WERI-Rb-1 (cell line): ENCODE results near the gene BCKDHA.
"Not testable (repeated sequence)": the region's sequence is repeated elsewhere in the genome, so short reads cannot be mapped to it uniquely, and the experiment has no call there.

Experiments
- DNase-seq: peaks from one replicate; pipeline ENCODE4 v3.0.0-alpha.2; 2020
- H3K27ac ChIP-seq: fragments of 250-450 bp; sonication (Bioruptor Pico); 2 replicates; pipeline ENCODE4 v1.5.1; 2020; ENCODE audit warnings: mild to moderate bottlenecking, moderate library complexity
- H3K27me3 ChIP-seq: fragments of 250-450 bp; sonication (Bioruptor Pico); 2 replicates; pipeline ENCODE4 v1.5.1; 2021; ENCODE audit warnings: mild to moderate bottlenecking, low read depth, moderate library complexity; ENCODE audit not compliant: insufficient read depth, severe bottlenecking
- H3K36me3 ChIP-seq: fragments of 250-450 bp; sonication (Bioruptor Pico); 2 replicates; pipeline ENCODE4 v1.5.1; 2020; ENCODE audit warnings: mild to moderate bottlenecking, moderate library complexity
- H3K4me3 ChIP-seq: 2 replicates; pipeline ENCODE4 v1.5.1; 2011; ENCODE audit warnings: low read depth, mild to moderate bottlenecking, control low read depth, low read length
- H3K9me3 ChIP-seq: fragments of 250-450 bp; sonication (Bioruptor Pico); 2 replicates; pipeline ENCODE4 v1.5.1; 2021; ENCODE audit warnings: mild to moderate bottlenecking, moderate library complexity; ENCODE audit not compliant: severe bottlenecking
- CTCF ChIP-seq: IDR thresholded peaks from 2 replicates; pipeline ENCODE4 v1.5.1; 2011; ENCODE audit warnings: low read depth, mild to moderate bottlenecking, control low read depth, inconsistent platforms, low read length

Gene BCKDHA

DNA sequence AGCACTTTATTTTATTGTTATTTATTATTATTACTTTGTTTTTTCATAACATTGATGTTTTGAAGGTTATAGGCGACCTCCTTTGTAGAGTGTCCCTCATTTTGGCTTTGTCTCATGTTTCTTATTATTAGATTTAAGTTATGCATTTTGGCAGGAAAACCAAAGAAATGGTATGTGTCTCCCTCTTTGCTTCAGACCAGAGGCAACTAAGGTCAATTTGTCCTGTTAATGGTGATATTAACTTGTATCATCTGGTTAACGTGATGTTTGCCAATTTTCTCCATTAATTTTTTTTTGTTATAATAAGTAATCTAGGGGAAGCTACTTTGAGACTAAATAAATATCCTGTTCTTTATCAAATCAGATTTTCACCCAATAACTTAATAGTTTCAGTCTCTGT lies 25.1 kb upstream of the BCKDHA start:
- DNase-seq = no peak
- H3K27ac ChIP-seq = peak overlapping the region; percentile 27; the same call in 1 of the 2 replicates
- no peak overlapping the region for H3K4me3 ChIP-seq
- H3K27me3 ChIP-seq = no peaks in the 10 kb centered on the region
- no peak for TF ChIP-seq CTCF
- H3K9me3 ChIP-seq = no peaks in the 10 kb centered on the region
- H3K36me3 ChIP-seq = 0 out of 2 replicates have a peak, but pooled peaks cover 2% of the 10 kb centered on the region

GRCh38 chr19:41373993-41374392 lies 23.6 kb upstream of the BCKDHA start:
- Histone ChIP-seq H3K36me3 (peaks cover 2% of the 10 kb centered on the region; the same call in 1 of the 2 replicates), H3K4me3 (no peak overlapping the region), H3K27me3 (no peaks in the 10 kb centered on the region), H3K27ac (peak overlapping the region; percentile 85), H3K9me3 (no peaks in the 10 kb centered on the region)
- TF ChIP-seq CTCF = no peak
- DNase-seq = peak; percentile 91

DNA sequence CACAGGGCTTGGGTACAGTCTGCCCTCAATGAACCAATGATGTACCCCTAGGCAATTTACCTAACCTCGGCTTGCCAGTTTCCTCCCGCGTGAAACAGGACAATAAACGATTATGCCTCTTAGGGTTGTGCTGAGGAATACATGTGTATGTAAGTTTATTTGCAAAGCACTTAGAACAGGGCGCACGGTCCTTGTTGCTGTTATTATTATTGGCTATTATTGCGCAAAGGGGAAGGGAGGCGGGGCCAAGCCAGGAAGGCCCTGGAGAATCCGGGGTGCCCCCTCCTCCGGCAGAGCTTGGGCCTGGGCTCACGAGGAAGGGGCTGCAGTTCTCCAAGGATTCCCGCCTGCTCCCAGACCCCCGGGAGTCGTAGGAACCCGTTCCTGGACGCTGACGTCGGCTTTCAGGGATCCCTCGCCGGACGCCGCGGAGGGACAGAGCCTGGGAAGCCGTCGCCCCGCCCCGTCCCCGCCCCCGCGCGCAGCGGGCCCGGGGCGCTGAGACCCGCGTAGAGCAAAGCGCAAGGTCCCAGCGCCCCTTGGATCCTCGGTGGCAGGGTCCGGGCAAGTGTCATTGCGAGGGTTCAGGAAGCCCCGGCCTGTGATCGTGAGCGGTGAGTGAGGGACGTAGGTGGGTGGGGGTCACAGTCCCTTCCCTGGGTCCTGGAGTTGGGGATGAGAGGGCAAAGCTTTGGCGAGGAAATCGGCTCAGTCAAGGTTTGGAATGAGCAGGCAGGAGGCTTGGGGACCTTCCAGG lies 21.2 kb upstream of the BCKDHA start, which contains the start of gene TMEM91:
Gene TMEM91, plus strand, starts transcription at position 293 of the 757 bp plus-strand sequence. CDS start 1,777 bp downstream, outside the sequence.
- no peaks in the 10 kb centered on the region for H3K27me3 ChIP-seq
- DNase-seq = peak; percentile 38
- peak within 1 kb of the TSS; percentile 66 for H3K4me3 ChIP-seq
- H3K36me3 ChIP-seq = peaks cover 2% of the 10 kb centered on the region; the same call in 1 of the 2 replicates
- peak within 1 kb of the TSS; percentile 66; the same call in 1 of the 2 replicates for H3K27ac ChIP-seq
- no peaks in the 10 kb centered on the region for H3K9me3 ChIP-seq
- no peak for TF ChIP-seq CTCF

- no peak for DNase-seq
- no peaks in the 10 kb centered on the region for H3K27me3 ChIP-seq
- TF ChIP-seq CTCF = no peak
- H3K9me3 ChIP-seq = no peaks in the 10 kb centered on the region
- peak overlapping the region; percentile 66 for H3K4me3 ChIP-seq
- peaks cover 2% of the 10 kb centered on the region; the same call in 1 of the 2 replicates for H3K36me3 ChIP-seq
- no peak overlapping the region for H3K27ac ChIP-seq
Measured at GRCh38 chr19:41376998-41377365, 20.6 kb upstream of the BCKDHA start.

DNA sequence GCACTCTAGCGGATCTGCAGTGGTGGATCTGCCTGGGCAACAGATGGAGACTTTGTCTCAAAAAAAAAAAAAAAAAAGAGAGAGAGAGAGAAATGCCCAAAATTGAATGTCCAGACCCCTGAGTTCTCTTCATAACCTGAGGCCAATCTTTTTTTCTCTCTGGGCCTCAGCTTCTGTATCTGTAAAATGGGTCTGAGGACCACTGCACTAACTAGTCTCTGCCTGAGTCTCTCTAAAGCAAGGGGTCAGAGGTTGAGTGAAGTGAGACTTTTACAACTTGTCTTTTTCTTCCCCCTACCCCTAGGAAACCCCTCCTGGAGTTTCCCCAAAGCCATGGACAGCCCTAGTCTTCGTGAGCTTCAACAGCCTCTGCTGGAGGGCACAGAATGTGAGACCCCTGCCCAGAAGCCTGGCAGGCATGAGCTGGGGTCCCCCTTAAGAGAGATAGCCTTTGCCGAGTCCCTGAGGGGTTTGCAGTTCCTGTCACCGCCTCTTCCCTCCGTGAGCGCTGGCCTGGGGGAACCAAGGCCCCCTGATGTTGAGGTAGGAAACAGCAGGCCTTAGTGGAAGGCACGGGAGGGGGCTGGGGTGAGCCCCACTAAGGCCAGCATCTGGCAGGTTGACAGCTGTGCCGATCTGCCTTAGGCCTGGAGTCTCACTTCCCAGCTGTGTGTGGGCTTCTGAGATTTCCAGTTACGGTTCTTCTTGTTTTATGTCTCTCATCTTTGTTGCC lies 19.5 kb upstream of the BCKDHA start:
- DNase-seq = no peak

GRCh38 chr19:41381536-41381935 lies 16.1 kb upstream of the BCKDHA start:
- not testable (repeated sequence) for H3K9me3 ChIP-seq, H3K4me3 ChIP-seq, H3K27ac ChIP-seq, H3K27me3 ChIP-seq, DNase-seq
- peaks cover 21% of the 10 kb centered on the region for H3K36me3 ChIP-seq

More for the DNA sequence above, 19.5 kb upstream of the BCKDHA start:
- TF ChIP-seq CTCF = no peak
- Histone ChIP-seq H3K36me3 (peaks cover 6% of the 10 kb centered on the region), H3K27ac (no peak overlapping the region), H3K9me3 (no peaks in the 10 kb centered on the region), H3K4me3 (no peak overlapping the region), H3K27me3 (no peaks in the 10 kb centered on the region)
